Karpas-422 (cell line): Measurements from ENCODE around the gene LUZP2. TPM values are rescaled to one million over a fixed set of nuclear protein-coding genes. Genes with fewer than 3 reads are reported as not detected.

ENCODE experiments used
- DNase-seq: peaks from one replicate; pipeline ENCODE4 v3.0.0-alpha.2; 2015
- H2AFZ ChIP-seq: fragments of 200-600 bp; sonication (generic); 2 replicates; pipeline ENCODE4 v1.6.1; 2014; ENCODE audit warnings: antibody characterized with exemption, low read length, mixed read lengths
- H3K27ac ChIP-seq: fragments of 200-600 bp; sonication (generic); 2 replicates; pipeline ENCODE4 v1.5.1; 2014; ENCODE audit warnings: mild to moderate bottlenecking, low read length, moderate library complexity
- H3K27me3 ChIP-seq: fragments of 200-600 bp; sonication (generic); 2 replicates; pipeline ENCODE4 v1.6.1; 2014; ENCODE audit warnings: low read length, mixed read lengths
- H3K36me3 ChIP-seq: fragments of 200-600 bp; sonication (generic); 2 replicates; pipeline ENCODE4 v1.6.1; 2014; ENCODE audit warnings: low read length, mixed read lengths; ENCODE audit not compliant: insufficient read depth
- H3K4me1 ChIP-seq: fragments of 200-600 bp; sonication (generic); 2 replicates; pipeline ENCODE4 v1.6.1; 2014; ENCODE audit warnings: mild to moderate bottlenecking, low read length, mixed read lengths
- H3K4me2 ChIP-seq: fragments of 200-600 bp; sonication (generic); 2 replicates; pipeline ENCODE4 v1.6.1; 2014; ENCODE audit warnings: low read length, low read depth, mild to moderate bottlenecking; ENCODE audit not compliant: poor library complexity, severe bottlenecking
- H3K4me3 ChIP-seq: fragments of 200-600 bp; sonication (generic); 2 replicates; pipeline ENCODE4 v1.5.1; 2014; ENCODE audit warnings: mild to moderate bottlenecking, antibody characterized with exemption, low read length, mixed read lengths
- H3K79me2 ChIP-seq: fragments of 200-600 bp; sonication (generic); 2 replicates; pipeline ENCODE4 v1.6.1; 2014; ENCODE audit warnings: mild to moderate bottlenecking, low read length, mixed read lengths
- H3K9ac ChIP-seq: fragments of 200-600 bp; sonication (generic); 2 replicates; pipeline ENCODE4 v1.6.0; 2014; ENCODE audit warnings: low read length
- H3K9me2 ChIP-seq: fragments of 200-600 bp; sonication (generic), shearing (Covaris generic); replicated peaks from 2 replicates; pipeline ENCODE4 v1.6.0; 2014; ENCODE audit warnings: mild to moderate bottlenecking, low read length, moderate library complexity; ENCODE audit not compliant: insufficient read depth
- H3K9me3 ChIP-seq: fragments of 300-700, 200-600 bp; sonication (generic); 2 replicates; pipeline ENCODE4 v1.6.1; 2014; ENCODE audit warnings: low read length, mixed read lengths
- H4K20me1 ChIP-seq: fragments of 200-600 bp; sonication (generic); 2 replicates; pipeline ENCODE4 v1.6.1; 2014; ENCODE audit warnings: mild to moderate bottlenecking, antibody characterized with exemption, low read length, low read depth; ENCODE audit not compliant: insufficient read depth
- total RNA-seq: library from RNA; depleted of rRNA; stranded (reverse); fragments of >200 nt; shearing (Covaris generic); gene quantifications from 2 replicates; pipeline ENCODE4 v1.2.3, GENCODE V29; 2014; ENCODE audit warnings: low replicate concordance

The LUZP2 gene
- total RNA-seq, 1 experiment from 2014 or later: not detected

- Histone ChIP-seq H3K4me1 (no peaks in the 10 kb centered on the region), H3K36me3 (no peaks in the 10 kb centered on the region), H3K9ac (no peak overlapping the region), H4K20me1 (no peaks in the 10 kb centered on the region), H3K79me2 (no peaks in the 10 kb centered on the region), H3K4me2 (no peak overlapping the region), H2AFZ (no peak overlapping the region), H3K9me2 (no peaks in the 10 kb centered on the region), H3K4me3 (no peak overlapping the region), H3K27me3 (no peaks in the 10 kb centered on the region), H3K9me3 (no peaks in the 10 kb centered on the region; the same call in 1 of the 2 replicates), H3K27ac (no peak overlapping the region)
- DNase-seq: no peak
These were observed 77.6 kb downstream of the LUZP2 start for GRCh38 chr11:24574461-24574860.

DNA sequence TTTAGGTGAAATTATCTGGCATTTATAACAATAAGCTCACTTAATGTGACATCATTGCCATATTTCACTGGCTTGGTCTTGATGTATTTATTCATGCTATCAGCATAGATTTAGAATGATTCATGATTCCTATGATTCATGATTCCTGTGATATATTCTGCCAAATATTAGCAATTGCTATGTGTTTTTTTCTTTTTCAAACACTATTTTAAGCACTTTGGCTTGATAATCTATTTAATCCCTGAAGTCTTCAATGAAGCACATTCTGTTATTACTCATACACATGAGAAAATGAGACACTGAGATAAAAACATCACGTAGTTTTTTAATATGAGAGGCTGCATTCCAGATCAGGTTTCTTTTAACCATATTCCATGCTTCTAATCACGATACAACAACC, 78.5 kb downstream of the LUZP2 start:
- Histone ChIP-seq H3K9ac (no peak overlapping the region), H3K36me3 (no peaks in the 10 kb centered on the region), H3K27ac (no peak overlapping the region), H3K4me1 (no peaks in the 10 kb centered on the region), H3K9me2 (no peaks in the 10 kb centered on the region), H3K9me3 (peaks cover 8% of the 10 kb centered on the region; the same call in 1 of the 2 replicates), H3K27me3 (no peaks in the 10 kb centered on the region), H2AFZ (no peak overlapping the region), H3K4me3 (no peak overlapping the region), H4K20me1 (no peaks in the 10 kb centered on the region), H3K79me2 (no peaks in the 10 kb centered on the region), H3K4me2 (no peak overlapping the region)
- no peak for DNase-seq

GRCh38 chr11:24585192-24585591, 88.3 kb downstream of the LUZP2 start:
- Histone ChIP-seq H3K4me3 (no peak overlapping the region), H3K4me2 (no peak overlapping the region), H3K9me2 (no peaks in the 10 kb centered on the region), H3K9ac (no peak overlapping the region), H3K27me3 (no peaks in the 10 kb centered on the region), H2AFZ (no peak overlapping the region), H3K9me3 (peaks cover 18% of the 10 kb centered on the region), H3K4me1 (no peaks in the 10 kb centered on the region), H3K27ac (no peak overlapping the region), H4K20me1 (no peaks in the 10 kb centered on the region), H3K36me3 (no peaks in the 10 kb centered on the region), H3K79me2 (no peaks in the 10 kb centered on the region)
- DNase-seq: no peak

GRCh38 chr11:24587635-24588034, 90.8 kb downstream of the LUZP2 start:
- Histone ChIP-seq H3K4me1 (no peaks in the 10 kb centered on the region), H3K36me3 (no peaks in the 10 kb centered on the region), H3K79me2 (no peaks in the 10 kb centered on the region)

GRCh38 chr11:24588081-24588480, 91.2 kb downstream of the LUZP2 start:
- Histone ChIP-seq H3K9ac (no peak overlapping the region), H3K79me2 (no peaks in the 10 kb centered on the region), H3K27me3 (no peaks in the 10 kb centered on the region), H2AFZ (no peak overlapping the region), H3K9me2 (no peaks in the 10 kb centered on the region), H3K4me1 (no peaks in the 10 kb centered on the region), H3K4me2 (no peak overlapping the region), H3K9me3 (peaks cover 7% of the 10 kb centered on the region), H3K4me3 (no peak overlapping the region), H3K27ac (no peak overlapping the region), H3K36me3 (no peaks in the 10 kb centered on the region), H4K20me1 (no peaks in the 10 kb centered on the region)
- DNase-seq: no peak

More at GRCh38 chr11:24587635-24588034, 90.8 kb downstream of the LUZP2 start:
- Histone ChIP-seq H3K9me2 (no peaks in the 10 kb centered on the region), H2AFZ (no peak overlapping the region), H3K4me3 (no peak overlapping the region), H3K27ac (no peak overlapping the region), H3K9ac (no peak overlapping the region), H3K9me3 (peaks cover 7% of the 10 kb centered on the region), H3K4me2 (no peak overlapping the region), H3K27me3 (no peaks in the 10 kb centered on the region), H4K20me1 (no peaks in the 10 kb centered on the region)
- no peak for DNase-seq

- Histone ChIP-seq H3K27ac (no peak overlapping the region), H3K4me2 (no peak overlapping the region), H3K79me2 (no peaks in the 10 kb centered on the region), H2AFZ (no peak overlapping the region), H3K36me3 (no peaks in the 10 kb centered on the region), H3K9me3 (peaks cover 12% of the 10 kb centered on the region), H3K27me3 (no peaks in the 10 kb centered on the region), H4K20me1 (no peaks in the 10 kb centered on the region), H3K4me3 (no peak overlapping the region), H3K4me1 (no peaks in the 10 kb centered on the region), H3K9me2 (no peaks in the 10 kb centered on the region), H3K9ac (no peak overlapping the region)
- no peak for DNase-seq
These were observed 92.2 kb downstream of the LUZP2 start for GRCh38 chr11:24589064-24589463.

DNA sequence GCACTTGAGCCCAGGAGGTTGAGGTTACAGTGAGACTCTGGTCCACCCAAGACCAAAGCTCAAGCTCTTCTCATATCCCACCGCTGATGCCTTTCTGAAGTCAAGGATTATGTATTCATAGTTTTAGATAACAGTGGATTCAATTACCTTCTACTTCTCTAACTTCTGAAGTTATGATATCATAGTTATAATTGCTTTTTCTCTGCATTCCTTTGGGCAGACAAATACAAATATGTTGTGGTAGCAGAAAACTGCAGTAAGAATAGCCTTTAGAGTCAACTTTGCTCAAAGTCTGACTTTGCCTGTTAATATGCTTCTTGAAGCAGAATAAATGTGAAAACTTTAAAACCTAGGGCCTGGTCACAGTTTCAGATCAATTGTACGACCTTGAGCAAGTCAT, 94.4 kb downstream of the LUZP2 start:
- H3K79me2 ChIP-seq: no peaks in the 10 kb centered on the region
- no peaks in the 10 kb centered on the region for H3K27me3 ChIP-seq
- no peak overlapping the region for H3K27ac ChIP-seq
- H3K4me3 ChIP-seq: no peak overlapping the region
- no peak overlapping the region for H2AFZ ChIP-seq
- no peaks in the 10 kb centered on the region for H3K36me3 ChIP-seq
- no peaks in the 10 kb centered on the region for H3K4me1 ChIP-seq
- H3K9ac ChIP-seq: no peak overlapping the region
- H4K20me1 ChIP-seq: no peaks in the 10 kb centered on the region
- no peak overlapping the region for H3K4me2 ChIP-seq
- DNase-seq: no peak
- no peaks in the 10 kb centered on the region for H3K9me2 ChIP-seq
- peaks cover 11% of the 10 kb centered on the region for H3K9me3 ChIP-seq

DNA sequence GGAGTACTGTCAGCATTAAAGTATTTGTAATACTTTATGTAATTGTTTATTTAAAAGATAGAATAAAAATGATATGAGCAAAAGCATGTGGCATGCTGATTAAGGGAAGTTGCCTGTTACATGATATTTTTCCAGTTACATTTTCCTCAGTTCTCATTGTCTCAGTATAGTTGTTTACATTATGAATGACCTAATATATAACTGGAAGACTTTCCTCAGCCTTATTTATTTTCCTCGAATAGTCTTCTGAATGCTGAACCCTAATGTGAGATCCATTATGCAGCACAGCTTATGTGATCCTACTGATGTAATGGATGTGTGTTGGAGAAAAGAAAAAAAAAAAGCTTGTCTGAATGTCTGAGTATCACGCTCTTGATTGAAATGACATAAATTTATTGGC, 95.5 kb downstream of the LUZP2 start:
- Histone ChIP-seq H3K36me3 (no peaks in the 10 kb centered on the region), H3K4me2 (no peak overlapping the region), H3K4me1 (no peaks in the 10 kb centered on the region), H3K79me2 (no peaks in the 10 kb centered on the region), H3K9me2 (no peaks in the 10 kb centered on the region), H3K9me3 (peaks cover 12% of the 10 kb centered on the region), H3K27me3 (no peaks in the 10 kb centered on the region), H2AFZ (no peak overlapping the region), H3K9ac (no peak overlapping the region), H3K27ac (no peak overlapping the region), H4K20me1 (no peaks in the 10 kb centered on the region), H3K4me3 (no peak overlapping the region)
- DNase-seq: no peak

- H3K4me1 ChIP-seq: no peaks in the 10 kb centered on the region
- H4K20me1 ChIP-seq: no peaks in the 10 kb centered on the region
- no peaks in the 10 kb centered on the region for H3K79me2 ChIP-seq
- DNase-seq: no peak
- H3K27ac ChIP-seq: no peak overlapping the region
- H3K9ac ChIP-seq: no peak overlapping the region
- H3K4me3 ChIP-seq: no peak overlapping the region
- no peaks in the 10 kb centered on the region for H3K9me2 ChIP-seq
- peaks cover 12% of the 10 kb centered on the region for H3K9me3 ChIP-seq
- no peak overlapping the region for H3K4me2 ChIP-seq
- no peaks in the 10 kb centered on the region for H3K36me3 ChIP-seq
- H2AFZ ChIP-seq: no peak overlapping the region
- no peaks in the 10 kb centered on the region for H3K27me3 ChIP-seq
These were observed 96.5 kb downstream of the LUZP2 start for GRCh38 chr11:24593332-24593731.
